Trophoblast cell (in vitro differentiated cells and primary cell): ENCODE results near the gene GRK6.
"Not testable (repeated sequence)": the region's sequence is repeated elsewhere in the genome, so short reads cannot be mapped to it uniquely, and the experiment has no call there.

ENCODE experiments used
- DNase-seq, 2 donors: peaks; one replicate each; pipeline ENCODE4 v3.0.0-alpha.2; 2016
- H2AFZ ChIP-seq: 2 replicates; pipeline ENCODE4 v1.6.1; 2013; ENCODE audit warnings: low read length, moderate library complexity, mild to moderate bottlenecking; ENCODE audit not compliant: insufficient read depth, poor library complexity
- H2AK5ac ChIP-seq: 2 replicates; pipeline ENCODE4 v1.6.1; 2013; ENCODE audit warnings: mild to moderate bottlenecking, low read length
- H2BK120ac ChIP-seq: 2 replicates; pipeline ENCODE4 v1.6.1; 2013; ENCODE audit warnings: low read length, mild to moderate bottlenecking, moderate library complexity; ENCODE audit not compliant: insufficient read depth, poor library complexity
- H2BK12ac ChIP-seq: 2 replicates; pipeline ENCODE4 v1.6.1; 2013; ENCODE audit warnings: mild to moderate bottlenecking, low read length, moderate library complexity
- H2BK5ac ChIP-seq: 2 replicates; pipeline ENCODE4 v1.6.1; 2013; ENCODE audit warnings: low read length, low read depth, moderate library complexity, mild to moderate bottlenecking; ENCODE audit not compliant: poor library complexity
- H3K14ac ChIP-seq: 2 replicates; pipeline ENCODE4 v1.6.1; 2013; ENCODE audit warnings: mild to moderate bottlenecking, low read length
- H3K18ac ChIP-seq: 2 replicates; pipeline ENCODE4 v1.6.1; 2013; ENCODE audit warnings: mild to moderate bottlenecking, low read length
- H3K23ac ChIP-seq: 2 replicates; pipeline ENCODE4 v1.6.1; 2013; ENCODE audit warnings: low read length
- H3K27ac ChIP-seq: 2 replicates; pipeline ENCODE4 v1.5.1; 2013; ENCODE audit warnings: low read depth, mild to moderate bottlenecking, inconsistent platforms, low read length, moderate library complexity
- H3K27me3 ChIP-seq: 2 replicates; pipeline ENCODE4 v1.6.1; 2013; ENCODE audit warnings: inconsistent platforms, mild to moderate bottlenecking, low read length, moderate library complexity; ENCODE audit not compliant: insufficient read depth
- H3K36me3 ChIP-seq, 2 experiments: 1 replicate in 1 of 2; 2 replicates in 1 of 2; pipeline ENCODE4 v1.6.1; 2013; ENCODE audit warnings: low read length in 2 of 2, mild to moderate bottlenecking in 2 of 2, moderate library complexity in 1 of 2; ENCODE audit not compliant: insufficient read depth in 2 of 2, control insufficient read depth in 1 of 2
- H3K4ac ChIP-seq: 2 replicates; pipeline ENCODE4 v1.6.1; 2013; ENCODE audit warnings: low read depth, mild to moderate bottlenecking, low read length, moderate library complexity
- H3K4me1 ChIP-seq, 2 experiments: 1 replicate in 1 of 2; 2 replicates in 1 of 2; pipeline ENCODE4 v1.6.1; 2013; ENCODE audit warnings: low read length in 2 of 2, mild to moderate bottlenecking in 2 of 2, moderate library complexity in 1 of 2; ENCODE audit not compliant: insufficient read depth in 2 of 2, control insufficient read depth in 1 of 2
- H3K4me2 ChIP-seq: 2 replicates; pipeline ENCODE4 v1.6.1; 2013; ENCODE audit warnings: inconsistent platforms, mild to moderate bottlenecking, low read length, moderate library complexity
- H3K4me3 ChIP-seq: 2 replicates; pipeline ENCODE4 v1.5.1; 2013; ENCODE audit warnings: mild to moderate bottlenecking, low read depth, low read length, inconsistent platforms
- H3K79me1 ChIP-seq: one replicate; pipeline ENCODE4 v1.6.1; 2013; ENCODE audit warnings: low read length
- H3K79me2 ChIP-seq: 2 replicates; pipeline ENCODE4 v1.6.1; 2013; ENCODE audit warnings: low read length, mild to moderate bottlenecking; ENCODE audit not compliant: control insufficient read depth, insufficient read depth, poor library complexity
- H3K9ac ChIP-seq: 2 replicates; pipeline ENCODE4 v1.6.1; 2013; ENCODE audit warnings: mild to moderate bottlenecking, low read length
- H3K9me3 ChIP-seq: 2 replicates; pipeline ENCODE4 v1.6.1; 2013; ENCODE audit warnings: low read depth, mild to moderate bottlenecking, control low read depth, inconsistent platforms, low read length; ENCODE audit not compliant: insufficient read depth
- H4K12ac ChIP-seq: 2 replicates; pipeline ENCODE4 v1.6.1; 2013; ENCODE audit warnings: low read depth, mild to moderate bottlenecking, low read length, moderate library complexity
- H4K8ac ChIP-seq: 2 replicates; pipeline ENCODE4 v1.6.1; 2013; ENCODE audit warnings: low read depth, mild to moderate bottlenecking, low read length, moderate library complexity
- H4K91ac ChIP-seq: one replicate; pipeline ENCODE4 v1.6.1; 2013; ENCODE audit warnings: low read depth, mild to moderate bottlenecking, low read length, moderate library complexity
- WGBS: extraction: QIAGEN DNeasy Blood & Tissue Kit; methylation state at CpG from one replicate; pipeline ENCODE4 v1.1.7; 2013; ENCODE audit warnings: missing lambda C conversion rate; ENCODE audit not compliant: insufficient read length, insufficient coverage; ENCODE audit errors: extremely low coverage; 5-methylcytosine and 5-hydroxymethylcytosine counted together

GRK6 gene

DNA sequence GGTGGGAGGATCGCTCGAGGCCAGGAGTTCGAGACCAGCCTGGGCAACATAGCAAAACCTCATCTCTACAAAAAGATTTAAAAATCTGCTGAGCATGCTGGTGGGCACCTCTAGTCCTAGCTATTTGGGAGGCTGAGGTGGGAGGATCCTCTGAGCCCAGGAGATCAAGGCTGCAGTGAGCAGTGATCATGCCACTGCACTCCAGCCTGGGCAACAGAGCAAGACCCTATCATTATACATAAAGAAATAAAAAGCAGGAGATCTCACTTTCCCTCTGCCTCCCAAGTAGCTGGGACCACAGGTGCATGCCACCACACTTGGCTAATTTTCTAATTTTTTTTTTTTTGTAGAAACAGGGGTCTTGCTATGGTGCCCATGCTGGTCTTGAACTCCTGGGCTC is 59.3 kb downstream of the GRK6 start:
- not testable (repeated sequence) for H3K4me2 ChIP-seq, H4K91ac ChIP-seq, H3K9me3 ChIP-seq, H3K4me3 ChIP-seq, H3K4me1 ChIP-seq, H3K23ac ChIP-seq, H3K4ac ChIP-seq, H3K79me2 ChIP-seq, H3K27ac ChIP-seq, H2AK5ac ChIP-seq, H2BK120ac ChIP-seq, H2BK5ac ChIP-seq, H3K27me3 ChIP-seq, H3K9ac ChIP-seq, H3K79me1 ChIP-seq, H2BK12ac ChIP-seq, H4K12ac ChIP-seq, H3K14ac ChIP-seq, H4K8ac ChIP-seq, H3K18ac ChIP-seq, DNase-seq, H2AFZ ChIP-seq
- peaks cover 85 to 88% of the 10 kb centered on the region in 2 experiments for H3K36me3 ChIP-seq
- no CpG with 5 or more reads among the region's 3 CpGs for WGBS

DNA sequence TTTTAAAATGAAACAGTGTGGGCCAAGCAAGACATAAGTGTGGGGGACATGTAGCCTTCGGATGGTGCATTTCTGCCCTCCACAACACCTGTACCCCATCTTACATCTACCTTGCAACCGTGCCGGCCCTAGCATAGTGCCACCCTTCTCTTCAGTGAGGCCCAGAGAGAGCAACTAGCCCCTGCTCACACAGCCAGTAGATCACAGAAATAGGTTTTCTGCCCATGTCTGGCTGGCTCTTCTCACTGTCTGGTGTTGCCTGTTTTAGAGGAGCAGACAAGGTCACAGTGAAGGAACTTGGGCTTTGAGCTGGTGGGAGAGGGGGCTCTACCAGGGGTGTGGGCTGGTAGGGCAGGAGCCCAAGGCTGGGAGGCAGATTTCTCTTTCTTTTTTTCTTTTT is 59.8 kb downstream of the GRK6 start:
- H2BK5ac ChIP-seq, result no peak overlapping the region
- H4K91ac ChIP-seq, result no peak overlapping the region
- H3K4me2 ChIP-seq, result no peak overlapping the region
- H3K4me1 ChIP-seq, result no peaks in the 10 kb centered on the region
- H3K9ac ChIP-seq, result peak overlapping the region; percentile 17
- H2BK12ac ChIP-seq, result no peak overlapping the region
- H3K36me3 ChIP-seq, result peaks cover 90% of the 10 kb centered on the region in 2 experiments
- no peak overlapping the region for H2BK120ac ChIP-seq
- no peak overlapping the region for H4K8ac ChIP-seq
- H3K9me3 ChIP-seq, result no peaks in the 10 kb centered on the region
- WGBS, result no CpG with 5 or more reads among the region's 3 CpGs
- H3K4me3 ChIP-seq, result no peak overlapping the region
- H3K18ac ChIP-seq, result no peak overlapping the region
- no peak overlapping the region for H3K4ac ChIP-seq
- H3K79me1 ChIP-seq, result no peaks in the 10 kb centered on the region
- H2AK5ac ChIP-seq, result no peak overlapping the region
- H2AFZ ChIP-seq, result no peak overlapping the region
- no peaks in the 10 kb centered on the region for H3K79me2 ChIP-seq
- no peak overlapping the region for H3K14ac ChIP-seq
- no peak for DNase-seq
- no peak overlapping the region for H3K23ac ChIP-seq
- H4K12ac ChIP-seq, result no peak overlapping the region
- no peak overlapping the region for H3K27ac ChIP-seq
- no peaks in the 10 kb centered on the region for H3K27me3 ChIP-seq

- no peak overlapping the region for H3K18ac ChIP-seq
These were observed 60.7 kb downstream of the GRK6 start for GRCh38 chr5:177487144-177487543.

GRCh38 chr5:177487975-177488374 is 61.5 kb downstream of the GRK6 start:
- H3K36me3 ChIP-seq, result peaks cover 92 to 95% of the 10 kb centered on the region in 2 experiments
- no peaks in the 10 kb centered on the region for H3K27me3 ChIP-seq
- no peak overlapping the region for H3K23ac ChIP-seq
- peaks cover 6 to 10% of the 10 kb centered on the region in 2 experiments for H3K4me1 ChIP-seq
- no peak overlapping the region for H4K91ac ChIP-seq
- H4K12ac ChIP-seq, result no peak overlapping the region
- H2BK5ac ChIP-seq, result no peak overlapping the region
- WGBS, result no CpG with 5 or more reads among the region's 15 CpGs
- H3K14ac ChIP-seq, result no peak overlapping the region
- no peak overlapping the region for H3K9ac ChIP-seq
- H4K8ac ChIP-seq, result no peak overlapping the region
- no peak overlapping the region for H2BK12ac ChIP-seq
- H3K9me3 ChIP-seq, result no peaks in the 10 kb centered on the region
- H2AFZ ChIP-seq, result no peak overlapping the region
- no peak for DNase-seq
- H3K79me1 ChIP-seq, result no peaks in the 10 kb centered on the region
- H3K4me2 ChIP-seq, result no peak overlapping the region
- H2BK120ac ChIP-seq, result no peak overlapping the region
- no peak overlapping the region for H3K4me3 ChIP-seq
- no peak overlapping the region for H2AK5ac ChIP-seq
- no peak overlapping the region for H3K18ac ChIP-seq
- no peaks in the 10 kb centered on the region for H3K79me2 ChIP-seq
- H3K4ac ChIP-seq, result no peak overlapping the region
- H3K27ac ChIP-seq, result no peak overlapping the region

More at GRCh38 chr5:177487144-177487543, 60.7 kb downstream of the GRK6 start:
- Histone ChIP-seq H3K79me2 (no peaks in the 10 kb centered on the region), H2BK5ac (no peak overlapping the region), H3K27me3 (no peaks in the 10 kb centered on the region), H3K14ac (no peak overlapping the region), H3K79me1 (no peaks in the 10 kb centered on the region), H2AFZ (no peak overlapping the region), H3K9ac (no peak overlapping the region), H3K4me2 (no peak overlapping the region), H2BK12ac (no peak overlapping the region), H4K12ac (no peak overlapping the region), H3K27ac (no peak overlapping the region), H2BK120ac (no peak overlapping the region), H3K23ac (no peak overlapping the region), H4K91ac (no peak overlapping the region), H3K4ac (no peak overlapping the region), H4K8ac (no peak overlapping the region), H3K4me3 (no peak overlapping the region), H3K9me3 (no peaks in the 10 kb centered on the region), H3K4me1 (peaks cover 2% of the 10 kb centered on the region in 2 experiments), H2AK5ac (no peak overlapping the region), H3K36me3 (peaks cover 90 to 92% of the 10 kb centered on the region in 2 experiments)
- DNase-seq, result no peak
- no CpG with 5 or more reads among the region's 8 CpGs for WGBS
